Muscle of leg (tissue), 11 donors: ENCODE data around the gene KCNAB1. TPM values are rescaled to one million over a fixed set of nuclear protein-coding genes. Genes with fewer than 3 reads are reported as not detected.

Experiments used
- DNase-seq: peaks from one replicate; pipeline ENCODE4 v3.0.0; 2013
- H3K27ac ChIP-seq: one replicate; pipeline ENCODE4 v1.5.1; 2013; ENCODE audit warnings: mild to moderate bottlenecking, low read length, control low read depth
- H3K27me3 ChIP-seq: one replicate; pipeline ENCODE4 v1.6.1; 2013; ENCODE audit warnings: low read length; ENCODE audit not compliant: control insufficient read depth, insufficient read depth
- H3K36me3 ChIP-seq: one replicate; pipeline ENCODE4 v1.6.1; 2013; ENCODE audit warnings: low read length; ENCODE audit not compliant: control insufficient read depth, insufficient read depth
- H3K4me1 ChIP-seq: one replicate; pipeline ENCODE4 v1.6.1; 2013; ENCODE audit warnings: low read length; ENCODE audit not compliant: control insufficient read depth, insufficient read depth
- H3K4me3 ChIP-seq: one replicate; pipeline ENCODE4 v1.5.1; 2013; ENCODE audit warnings: low read length, control low read depth
- H3K9me3 ChIP-seq: replicated peaks from 2 replicates; pipeline ENCODE4 v1.6.1; 2013; ENCODE audit warnings: low read depth, low read length; ENCODE audit not compliant: control insufficient read depth
- WGBS: methylation state at CpG from one replicate; pipeline ENCODE4 v1.1.5; 2013; ENCODE audit warnings: missing lambda C conversion rate; ENCODE audit not compliant: insufficient coverage; 5-methylcytosine and 5-hydroxymethylcytosine counted together
- polyA plus RNA-seq, 8 donors: library from polyadenylated mRNA; unstranded; fragments of 120-200 nt; gene quantifications; one replicate each; pipeline versions ENCODE4 v1.2.1 to v1.2.3, GENCODE V29; 2013; ENCODE audit warnings: inconsistent platforms in 1 of 8, low replicate concordance in 1 of 8; ENCODE audit not compliant: insufficient read length in 8 of 8, insufficient read depth in 1 of 8
- total RNA-seq: library from RNA; stranded (reverse); fragments of 120-200 nt; gene quantifications from one replicate; pipeline ENCODE4 v1.2.4, GENCODE V29; 2013

KCNAB1 gene
- total and polyA plus RNA-seq, 9 donors: 4.3 to 8.4 (median 5.0) TPM

DNA sequence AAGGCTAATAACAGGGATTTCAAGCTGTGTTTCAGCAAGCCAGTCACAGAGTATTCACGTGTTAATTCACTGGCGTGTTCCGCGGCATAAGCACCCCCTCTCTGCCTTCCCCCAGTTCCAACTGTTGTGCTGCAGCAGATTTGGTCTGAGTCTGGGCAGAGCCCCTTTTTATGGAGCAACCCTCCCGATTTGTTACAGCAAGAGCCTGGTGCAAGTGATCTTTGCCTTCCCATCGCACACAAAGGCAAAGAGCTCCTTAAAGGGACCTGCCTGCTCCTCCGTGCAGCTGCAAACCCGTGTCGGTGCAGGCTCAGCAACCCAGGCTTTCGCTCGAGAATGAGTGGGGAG lies 170.5 kb downstream of the KCNAB1 start:
- Histone ChIP-seq H3K36me3 (no peaks in the 10 kb centered on the region), H3K9me3 (no peaks in the 10 kb centered on the region), H3K27me3 (peaks cover 31% of the 10 kb centered on the region), H3K4me1 (peaks cover 14% of the 10 kb centered on the region), H3K27ac (no peak overlapping the region), H3K4me3 (peak overlapping the region; percentile 38)
- 2% methylated on average over 11 of the region's 11 CpGs for WGBS
- no peak for DNase-seq

DNA sequence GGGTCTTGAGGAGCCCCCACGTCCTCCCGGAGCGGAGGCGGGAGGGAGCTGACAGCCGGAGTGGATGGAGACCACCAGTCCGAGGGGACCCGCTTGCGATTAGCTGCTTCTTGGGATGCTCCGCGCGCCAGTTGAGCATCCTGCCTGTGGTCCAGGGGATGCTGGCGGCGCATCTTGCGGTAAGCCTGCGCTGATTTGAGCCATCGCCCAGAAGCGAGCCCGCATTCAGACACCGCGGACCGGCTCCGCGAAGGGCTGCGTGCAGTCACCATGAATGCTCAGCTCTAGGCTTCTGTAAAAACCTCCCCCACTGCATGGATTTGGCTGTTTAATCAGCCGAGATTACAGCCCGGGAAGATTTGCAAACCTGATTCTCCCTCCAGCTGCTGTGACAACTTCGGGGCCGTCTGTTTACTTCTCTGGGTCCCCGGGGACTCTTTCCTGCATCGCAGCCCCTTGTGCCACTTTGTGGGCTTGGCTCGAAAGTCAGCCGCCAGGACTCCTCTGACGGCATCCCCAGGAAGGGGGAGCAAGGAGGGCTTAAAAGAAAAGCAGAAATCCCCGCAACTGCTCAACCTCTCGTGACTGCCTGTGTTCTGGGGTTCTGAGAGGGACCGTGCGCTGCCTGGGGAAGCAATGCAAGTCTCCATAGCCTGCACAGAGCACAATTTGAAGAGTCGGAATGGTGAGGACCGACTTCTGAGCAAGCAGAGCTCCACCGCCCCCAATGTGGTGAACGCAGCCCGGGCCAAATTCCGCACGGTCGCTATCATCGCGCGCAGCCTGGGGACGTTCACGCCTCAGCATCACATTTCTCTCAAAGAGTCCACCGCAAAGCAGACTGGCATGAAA lies 171.1 kb downstream of the KCNAB1 start:
- 3% methylated on average over 42 of the region's 51 CpGs for WGBS
- H3K9me3 ChIP-seq: no peaks in the 10 kb centered on the region
- no peak overlapping the region for H3K27ac ChIP-seq
- no peaks in the 10 kb centered on the region for H3K36me3 ChIP-seq
- peak overlapping the region; percentile 38 for H3K4me3 ChIP-seq
- H3K27me3 ChIP-seq: peaks cover 31% of the 10 kb centered on the region
- peak; percentile 37 for DNase-seq
- H3K4me1 ChIP-seq: peaks cover 14% of the 10 kb centered on the region

DNA sequence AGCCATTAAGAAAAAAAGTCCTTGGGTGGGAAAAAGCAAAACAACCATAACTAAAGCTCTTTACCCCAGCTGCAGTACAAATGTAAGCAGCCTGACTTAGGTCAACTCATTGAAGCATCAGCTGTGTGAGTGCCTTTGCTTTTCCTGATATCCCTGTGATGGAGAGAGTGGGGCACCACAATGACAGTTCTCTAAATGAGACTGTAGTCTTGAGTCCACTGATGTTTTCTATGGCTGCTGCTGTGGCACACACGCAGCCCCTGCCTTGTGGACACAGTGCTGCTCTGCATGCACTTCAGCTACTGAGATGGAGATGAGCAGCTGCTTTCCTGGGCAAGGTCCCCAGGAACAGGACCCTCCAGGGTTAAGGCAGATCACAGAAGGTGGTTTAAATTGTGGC lies 173.2 kb downstream of the KCNAB1 start:
- peaks cover 31% of the 10 kb centered on the region for H3K27me3 ChIP-seq

DNA sequence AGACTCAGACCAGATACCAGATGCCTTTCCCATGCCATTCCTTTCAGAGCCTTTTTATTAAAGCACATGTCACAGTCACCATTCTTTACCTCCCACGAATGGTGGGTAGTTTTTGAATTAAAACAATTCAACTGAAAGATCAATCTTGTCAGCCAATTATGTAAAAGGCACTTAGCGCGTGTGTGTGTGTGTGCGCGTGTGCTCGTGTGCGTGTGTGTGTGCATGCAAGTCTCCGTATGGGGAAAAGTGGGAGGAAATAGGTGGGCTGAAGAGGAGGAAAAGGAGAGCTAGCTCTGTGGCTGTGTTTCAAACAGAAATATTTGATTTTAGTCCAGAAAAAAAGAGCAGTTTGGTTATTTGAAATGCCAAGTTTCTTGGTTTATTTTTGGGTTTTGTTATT lies 177.2 kb downstream of the KCNAB1 start:
- DNase-seq: no peak
- Histone ChIP-seq H3K27me3 (peaks cover 5% of the 10 kb centered on the region), H3K4me3 (no peak overlapping the region), H3K27ac (no peak overlapping the region), H3K36me3 (no peaks in the 10 kb centered on the region), H3K9me3 (no peaks in the 10 kb centered on the region), H3K4me1 (peaks cover 4% of the 10 kb centered on the region)
- WGBS: 90% methylated on average over 7 of the region's 8 CpGs

More for the DNA sequence above, 173.2 kb downstream of the KCNAB1 start:
- peak; percentile 14 for DNase-seq
- Histone ChIP-seq H3K9me3 (no peaks in the 10 kb centered on the region), H3K36me3 (no peaks in the 10 kb centered on the region), H3K4me1 (peaks cover 14% of the 10 kb centered on the region), H3K27ac (no peak overlapping the region), H3K4me3 (no peak overlapping the region)
- WGBS: 50% methylated on average over 1 of the region's 1 CpG

DNA sequence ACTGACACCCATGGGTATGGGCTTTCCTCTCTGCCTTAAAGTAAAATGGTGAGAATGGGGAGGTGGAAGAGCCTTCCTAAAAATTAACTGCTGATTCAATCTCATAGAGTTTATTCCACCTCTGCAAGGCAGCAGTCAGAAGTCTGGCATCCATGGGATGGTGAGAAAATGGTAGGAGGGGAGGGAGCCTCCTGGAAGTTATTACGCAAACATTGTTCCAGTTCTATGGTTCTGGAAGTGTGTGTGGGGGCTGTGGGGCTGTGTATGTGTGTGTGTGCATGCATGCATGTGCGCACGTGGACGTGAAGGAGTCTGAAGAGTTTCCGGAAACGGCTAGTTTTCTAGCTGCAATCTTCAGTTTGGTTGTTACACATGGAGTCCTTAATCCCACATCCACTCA lies 177.6 kb downstream of the KCNAB1 start:
- no peak for DNase-seq
- no peak overlapping the region for H3K27ac ChIP-seq
- no peaks in the 10 kb centered on the region for H3K9me3 ChIP-seq
- 100% methylated on average over 1 of the region's 6 CpGs for whole genome bisulfite sequencing
- no peaks in the 10 kb centered on the region for H3K36me3 ChIP-seq
- peaks cover 3% of the 10 kb centered on the region for H3K27me3 ChIP-seq
- no peak overlapping the region for H3K4me3 ChIP-seq
- peaks cover 4% of the 10 kb centered on the region for H3K4me1 ChIP-seq

DNA sequence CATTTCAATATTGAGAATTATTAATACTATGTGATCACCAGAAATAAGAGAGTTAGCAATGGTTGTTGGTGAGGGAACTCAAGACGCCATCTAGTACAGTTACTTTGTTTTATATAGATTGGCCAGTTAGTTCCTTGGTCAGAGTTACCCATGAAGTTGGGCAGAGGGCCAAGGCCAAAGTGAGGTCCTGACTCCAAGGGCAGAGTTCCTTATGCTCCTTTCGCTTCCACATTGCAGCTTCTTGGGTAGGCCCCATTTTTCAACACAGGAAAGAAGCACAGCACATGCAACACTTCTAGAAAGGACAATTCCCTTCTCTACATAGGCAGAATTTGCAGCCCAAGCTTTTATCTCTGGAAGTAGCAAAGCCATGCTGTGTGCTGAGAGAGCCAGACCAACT lies 178.6 kb downstream of the KCNAB1 start:
- Histone ChIP-seq H3K27ac (peak overlapping the region; percentile 11), H3K9me3 (no peaks in the 10 kb centered on the region), H3K27me3 (no peaks in the 10 kb centered on the region), H3K4me3 (no peak overlapping the region), H3K4me1 (peaks cover 6% of the 10 kb centered on the region), H3K36me3 (no peaks in the 10 kb centered on the region)
- WGBS: 86% methylated on average over 1 of the region's 2 CpGs
- DNase-seq: peak; percentile 83

DNA sequence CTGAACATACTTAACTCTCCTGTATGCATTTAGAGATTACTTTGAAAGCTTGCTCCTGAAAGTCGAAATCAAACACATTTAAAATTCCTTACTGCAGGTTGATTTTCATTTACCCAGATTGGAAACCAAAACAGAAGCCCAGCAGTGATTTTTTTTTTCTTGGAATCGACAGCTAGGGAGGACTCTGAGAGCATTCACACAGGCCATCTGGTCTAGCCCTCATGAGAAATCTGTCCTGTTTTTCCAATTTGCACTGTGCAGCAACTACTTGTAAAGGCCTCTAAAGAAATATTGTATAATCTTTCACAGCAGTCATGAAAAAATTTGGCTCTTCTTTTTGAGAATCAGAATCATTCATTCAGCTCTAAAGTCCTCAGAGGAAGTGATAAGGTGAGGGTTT lies 179.2 kb downstream of the KCNAB1 start:
- Histone ChIP-seq H3K36me3 (no peaks in the 10 kb centered on the region), H3K9me3 (no peaks in the 10 kb centered on the region), H3K27ac (peak overlapping the region; percentile 21), H3K4me1 (peaks cover 6% of the 10 kb centered on the region), H3K4me3 (no peak overlapping the region), H3K27me3 (no peaks in the 10 kb centered on the region)
- WGBS: 40% methylated on average over 2 of the region's 2 CpGs
- DNase-seq: peak; percentile 72

DNA sequence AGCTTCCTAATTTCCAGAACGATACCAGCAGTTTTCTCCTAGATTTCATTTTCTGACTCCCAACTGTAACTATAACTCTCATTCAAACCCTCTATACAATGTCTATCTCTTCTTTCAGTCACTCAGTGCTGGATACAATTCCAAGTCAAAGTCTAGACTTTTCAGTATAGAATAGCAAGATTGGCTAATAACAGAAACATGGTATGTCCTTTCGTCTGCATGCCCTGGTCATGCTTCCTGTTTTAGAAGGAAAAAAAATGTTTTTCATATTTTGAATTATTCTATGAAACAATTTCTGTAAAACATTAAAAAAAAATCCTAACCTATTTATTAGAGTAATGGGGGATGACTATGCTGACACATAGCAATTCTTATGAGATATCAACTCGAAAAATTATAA lies 180.0 kb downstream of the KCNAB1 start:
- Histone ChIP-seq H3K9me3 (no peaks in the 10 kb centered on the region), H3K27me3 (no peaks in the 10 kb centered on the region), H3K4me1 (peaks cover 6% of the 10 kb centered on the region), H3K36me3 (no peaks in the 10 kb centered on the region), H3K4me3 (no peak overlapping the region), H3K27ac (no peak overlapping the region)
- DNase-seq: no peak
- 60% methylated on average over 1 of the region's 3 CpGs for WGBS

DNA sequence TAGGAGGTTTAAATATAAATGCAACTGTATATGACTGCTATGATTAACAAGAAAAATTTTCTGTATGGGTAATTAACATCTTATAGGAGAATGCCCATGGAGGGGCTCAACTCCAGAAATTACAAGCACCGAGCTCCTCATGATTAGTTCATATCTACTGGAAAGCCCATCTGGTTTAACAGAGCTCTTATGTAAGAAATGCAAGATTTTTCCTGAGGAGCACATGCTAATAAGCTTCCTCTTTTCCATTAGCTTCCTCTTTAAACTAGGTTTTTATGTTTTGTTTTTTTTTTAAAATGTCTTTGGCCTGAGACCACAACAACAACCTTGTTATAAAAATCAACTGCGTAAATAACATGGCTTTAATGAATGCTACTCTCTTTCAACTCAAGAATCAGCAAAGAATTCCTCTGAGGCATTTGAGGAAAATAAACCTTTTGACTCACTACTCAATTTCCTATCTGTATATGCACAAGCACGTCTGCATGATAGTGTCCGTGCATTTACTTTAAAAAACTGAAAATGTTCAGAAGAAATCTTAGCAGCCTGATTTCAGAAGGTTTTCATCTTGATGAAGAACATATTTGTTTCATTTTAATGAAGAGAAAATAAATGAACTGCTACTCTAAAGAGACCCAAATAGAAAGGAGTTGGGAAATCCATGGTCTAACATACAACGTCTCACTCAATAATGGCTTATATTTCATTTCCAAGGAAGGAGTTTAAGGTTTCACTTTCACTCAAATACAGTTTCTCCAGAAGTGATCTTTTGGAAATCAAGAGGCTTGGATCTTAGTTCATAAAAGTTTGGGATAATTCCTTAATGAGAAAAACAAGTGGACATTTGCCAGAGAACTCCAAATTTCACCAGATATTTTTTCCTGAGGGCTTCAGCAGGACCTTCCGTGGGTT lies 180.8 kb downstream of the KCNAB1 start:
- Histone ChIP-seq H3K27ac (no peak overlapping the region), H3K4me1 (peaks cover 6% of the 10 kb centered on the region), H3K36me3 (no peaks in the 10 kb centered on the region), H3K4me3 (no peak overlapping the region), H3K9me3 (no peaks in the 10 kb centered on the region), H3K27me3 (no peaks in the 10 kb centered on the region)
- DNase-seq: peak; percentile 57
- no CpG with 5 or more reads among the region's 6 CpGs for WGBS

DNA sequence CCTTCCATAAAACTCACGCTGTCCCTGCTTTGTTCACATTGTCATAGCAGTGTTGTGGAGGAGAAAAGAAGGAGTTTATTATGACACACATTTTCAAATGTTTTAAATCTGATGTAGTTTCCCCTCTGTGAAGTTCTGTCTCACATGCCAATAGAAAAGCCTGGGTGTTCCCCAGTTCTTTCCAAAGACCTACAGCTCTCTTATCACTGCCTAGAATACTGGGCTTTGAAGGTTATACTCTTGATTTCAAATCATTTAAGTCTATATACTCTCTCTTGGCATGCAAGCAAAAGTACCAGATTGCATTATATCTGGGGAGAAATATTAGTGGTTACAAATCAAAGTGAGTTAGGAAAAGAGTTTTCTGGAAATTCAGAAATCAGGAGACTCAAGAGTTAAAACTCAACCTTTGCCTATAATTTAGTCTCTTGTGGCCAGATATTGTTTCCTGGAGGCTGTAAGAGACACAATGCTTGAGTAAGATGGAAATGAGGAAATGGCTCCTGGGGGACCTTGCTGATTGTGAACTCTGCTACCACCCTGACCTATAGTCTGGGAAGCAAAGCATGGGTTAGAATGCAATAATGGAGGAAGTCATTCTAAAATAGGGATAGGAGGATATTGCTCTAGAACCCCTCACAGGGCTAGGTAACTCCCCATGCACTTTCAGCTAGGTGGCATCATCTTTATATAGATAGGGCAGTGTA lies 182.8 kb downstream of the KCNAB1 start:
- Histone ChIP-seq H3K27me3 (no peaks in the 10 kb centered on the region), H3K27ac (no peak overlapping the region), H3K4me3 (no peak overlapping the region), H3K9me3 (no peaks in the 10 kb centered on the region), H3K4me1 (peaks cover 9% of the 10 kb centered on the region), H3K36me3 (no peaks in the 10 kb centered on the region)
- peak; percentile 15 for DNase-seq
- no CpG with 5 or more reads among the region's 1 CpG for WGBS
